PFSK-1 (cell line): ENCODE measurements around the gene CYTL1. TPM values are rescaled to one million over a fixed set of nuclear protein-coding genes. Genes with fewer than 3 reads are reported as not detected.

Source experiments
- FOXP2 ChIP-seq: optimal IDR thresholded peaks from 2 replicates; pipeline ENCODE3; 2011; ENCODE audit warnings: borderline replicate concordance, control low read depth, inconsistent platforms; ENCODE audit not compliant: insufficient read depth; ENCODE audit errors: extremely low read length, extremely low read depth
- POLR2AphosphoS5 ChIP-seq: IDR thresholded peaks from 2 replicates; pipeline ENCODE4 v1.6.1; 2012; ENCODE audit warnings: low read depth, mild to moderate bottlenecking, control low read depth, low read length, moderate library complexity
- REST ChIP-seq, 2 experiments: IDR thresholded peaks; 2 replicates each; pipeline versions ENCODE4 v1.6.1 to v1.8.0; 2011 to 2012; ENCODE audit warnings: low read depth in 2 of 2, low read length in 2 of 2, control low read depth in 1 of 2, inconsistent platforms in 1 of 2, mild to moderate bottlenecking in 1 of 2, moderate library complexity in 1 of 2; ENCODE audit not compliant: insufficient read depth in 1 of 2
- SIN3A ChIP-seq: IDR thresholded peaks from 2 replicates; pipeline ENCODE4 v1.6.1; 2012; ENCODE audit warnings: mild to moderate bottlenecking, low read length, moderate library complexity, borderline replicate concordance; ENCODE audit not compliant: insufficient read depth
- TAF1 ChIP-seq: IDR thresholded peaks from 2 replicates; pipeline ENCODE4 v1.6.1; 2012; ENCODE audit warnings: low read length, control low read depth, borderline replicate concordance; ENCODE audit not compliant: insufficient read depth
- polyA plus RNA-seq: library from polyadenylated mRNA; unstranded; fragments of >200 nt; gene quantifications from one replicate; pipeline ENCODE4 v1.2.1, GENCODE V29; 2012; ENCODE audit warnings: low read depth, missing spikeins; ENCODE audit not compliant: insufficient read length

CYTL1 gene, protein sequence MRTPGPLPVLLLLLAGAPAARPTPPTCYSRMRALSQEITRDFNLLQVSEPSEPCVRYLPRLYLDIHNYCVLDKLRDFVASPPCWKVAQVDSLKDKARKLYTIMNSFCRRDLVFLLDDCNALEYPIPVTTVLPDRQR
- 63.3 TPM for polyA plus RNA-seq

GRCh38 chr4:5019274-5019673, at the start of gene CYTL1:
Gene CYTL1 (minus strand): TSS chr4:5019458. CDS start chr4:5019445, 13 bp downstream.
- TF ChIP-seq FOXP2 = peak; percentile 20
- TF ChIP-seq SIN3A = no peak

DNA sequence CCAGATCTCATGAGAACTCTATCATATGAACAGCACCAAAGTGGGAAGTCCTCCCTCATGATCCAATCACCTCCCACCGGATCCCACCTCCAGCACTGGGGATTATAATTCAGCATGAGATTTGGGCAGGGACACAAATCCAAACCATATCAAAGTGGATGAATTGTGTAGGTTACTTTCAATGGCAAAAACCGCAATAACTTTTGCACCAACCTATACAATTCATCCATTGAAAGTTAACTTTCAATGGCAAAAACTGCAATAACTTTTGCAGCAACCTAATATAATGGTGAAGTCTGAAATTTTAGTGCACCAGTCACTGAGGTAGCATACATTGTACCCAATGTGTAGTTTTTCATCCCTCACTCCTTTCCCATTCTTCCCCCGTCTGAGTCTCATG, 48.6 kb upstream of the CYTL1 start:
- no peak for TF ChIP-seq TAF1
- TF ChIP-seq SIN3A = no peak
- TF ChIP-seq FOXP2 = no peak
- no peak for TF ChIP-seq POLR2AphosphoS5
- TF ChIP-seq REST (IDR thresholded peaks at IDR 0.05; ENCODE audit: insufficient read depth in 1 of 2, low read depth in 2 of 2, low read length in 2 of 2) = no peak

GRCh38 chr4:5066101-5066500, 46.8 kb upstream of the CYTL1 start:
- no peak for TF ChIP-seq POLR2AphosphoS5
- no peak for TF ChIP-seq FOXP2
- TF ChIP-seq TAF1 = no peak
- no peak for TF ChIP-seq REST (IDR thresholded peaks at IDR 0.05; ENCODE audit: insufficient read depth in 1 of 2, low read depth in 2 of 2, low read length in 2 of 2)
- no peak for TF ChIP-seq SIN3A

- TF ChIP-seq SIN3A (no peak), TAF1 (no peak), FOXP2 (no peak), REST (IDR thresholded peaks at IDR 0.05; ENCODE audit: insufficient read depth in 1 of 2, low read depth in 2 of 2, low read length in 2 of 2) (no peak), POLR2AphosphoS5 (no peak)
Measured at GRCh38 chr4:5055411-5055810, 36.2 kb upstream of the CYTL1 start.

- no peak for TF ChIP-seq TAF1
- TF ChIP-seq REST (IDR thresholded peaks at IDR 0.05; ENCODE audit: insufficient read depth in 1 of 2, low read depth in 2 of 2, low read length in 2 of 2) = no peak
- TF ChIP-seq FOXP2 = no peak
- no peak for TF ChIP-seq POLR2AphosphoS5
- TF ChIP-seq SIN3A = no peak
Measured at GRCh38 chr4:5054532-5054931, 35.3 kb upstream of the CYTL1 start.
